T-helper 22 cell (primary cell): Measurements from ENCODE around the gene C5orf46.

ENCODE experiments used
- DNase-seq: peaks from one replicate; pipeline ENCODE4 v3.0.0-alpha.2; 2020; ENCODE audit warnings: low read depth

The C5orf46 gene

GRCh38 chr5:147857302-147858129, 48.8 kb downstream of the C5orf46 start:
- no peak for DNase-seq

- no peak for DNase-seq
Measured at GRCh38 chr5:147856801-147857200, 49.5 kb downstream of the C5orf46 start.

- no peak for DNase-seq
Measured at GRCh38 chr5:147855774-147856069, 50.6 kb downstream of the C5orf46 start.

- DNase-seq: no peak
Measured at GRCh38 chr5:147854894-147855773, 51.2 kb downstream of the C5orf46 start.

GRCh38 chr5:147854331-147854730, 52.0 kb downstream of the C5orf46 start:
- DNase-seq: no peak

GRCh38 chr5:147853372-147853987, 52.9 kb downstream of the C5orf46 start:
- no peak for DNase-seq

- no peak for DNase-seq
Measured at GRCh38 chr5:147852365-147852764, 54.0 kb downstream of the C5orf46 start.

GRCh38 chr5:147851578-147851977, 54.8 kb downstream of the C5orf46 start:
- no peak for DNase-seq

- no peak for DNase-seq
Measured at GRCh38 chr5:147849226-147849625, 57.1 kb downstream of the C5orf46 start.

GRCh38 chr5:147845618-147846017, 60.7 kb downstream of the C5orf46 start:
- DNase-seq: no peak

- no peak for DNase-seq
Measured at GRCh38 chr5:147844846-147845245, 61.5 kb downstream of the C5orf46 start.

- no peak for DNase-seq
Measured at GRCh38 chr5:147842869-147843268, 63.5 kb downstream of the C5orf46 start.
